HepG2 (cell line): Measurements from ENCODE around the gene VMO1. TPM values are rescaled to one million over a fixed set of nuclear protein-coding genes. Genes with fewer than 3 reads are reported as not detected.
A peak's percentile ranks its signal among the peaks of the same experiment; 100 is the strongest.

Experiments
- FOXK2 ChIP-seq: fragments of 450-650 bp; IDR thresholded peaks from 2 replicates; pipeline ENCODE4 v1.6.1; 2016
- HNRNPK ChIP-seq: fragments of 200-400 bp; formaldehyde crosslinking; IDR thresholded peaks from 2 replicates; pipeline ENCODE4 v1.6.1; 2018; ENCODE audit warnings: low read length, low read depth, moderate library complexity, mild to moderate bottlenecking; ENCODE audit not compliant: poor library complexity, severe bottlenecking
- KLF13 ChIP-seq: sonication (generic); formaldehyde crosslinking; IDR thresholded peaks from 2 replicates; pipeline ENCODE4 v1.4.0; 2020; ENCODE audit warnings: mild to moderate bottlenecking, missing genetic modification reagents
- MAZ ChIP-seq, 2 experiments: sonication (generic) in 1 of 2; formaldehyde crosslinking in 1 of 2; IDR thresholded peaks; 2 replicates each; pipeline versions ENCODE4 v1.5.0 to v1.6.1; 2012 to 2020; ENCODE audit warnings: low read depth in 2 of 2, mild to moderate bottlenecking in 2 of 2, borderline replicate concordance in 1 of 2, improper control_type of control experiment in 1 of 2, low read length in 1 of 2, missing genetic modification reagents in 1 of 2, moderate library complexity in 1 of 2
- TAF15 ChIP-seq: fragments of 200-400 bp; formaldehyde crosslinking; IDR thresholded peaks from one replicate; pipeline ENCODE4 v1.6.1; 2018; ENCODE audit warnings: mild to moderate bottlenecking, low read depth, low read length; ENCODE audit not compliant: poor library complexity, severe bottlenecking
- TMF1 ChIP-seq: sonication (generic); formaldehyde crosslinking; IDR thresholded peaks from 2 replicates; pipeline ENCODE4 v1.8.1; 2022; ENCODE audit warnings: low read depth, missing genetic modification reagents
- UBTF ChIP-seq: sonication (generic); formaldehyde crosslinking; IDR thresholded peaks from 2 replicates; pipeline ENCODE4 v1.4.0; 2020; ENCODE audit warnings: mild to moderate bottlenecking, missing genetic modification reagents
- ZHX2 ChIP-seq, 2 experiments: sonication (generic) in 1 of 2; formaldehyde crosslinking in 1 of 2; IDR thresholded peaks; 2 replicates each; pipeline versions ENCODE4 v1.6.1 to v1.9.0; 2014 to 2022; ENCODE audit warnings: antibody characterized with exemption in 1 of 2, borderline replicate concordance in 1 of 2, inconsistent platforms in 1 of 2, low read depth in 1 of 2, missing genetic modification reagents in 1 of 2
- ZNF235 ChIP-seq: sonication (generic); formaldehyde crosslinking; IDR thresholded peaks from 2 replicates; pipeline ENCODE4 v1.8.1; 2023; ENCODE audit warnings: mild to moderate bottlenecking, missing genetic modification reagents, borderline replicate concordance
- ZNF512B ChIP-seq: sonication (generic); formaldehyde crosslinking; IDR thresholded peaks from 2 replicates; pipeline ENCODE4 v1.5.1; 2020; ENCODE audit warnings: missing genetic modification reagents, mild to moderate bottlenecking, borderline replicate concordance
- ZNF615 ChIP-seq: sonication (generic); formaldehyde crosslinking; IDR thresholded peaks from 2 replicates; pipeline ENCODE4 v1.5.0; 2020; ENCODE audit warnings: mild to moderate bottlenecking, missing genetic modification reagents, borderline replicate concordance
- ZNF780A ChIP-seq: sonication (generic); formaldehyde crosslinking; IDR thresholded peaks from 2 replicates; pipeline ENCODE4 v1.8.0; 2022; ENCODE audit warnings: mild to moderate bottlenecking, missing genetic modification reagents, moderate library complexity
- ZNF879 ChIP-seq: sonication (generic); formaldehyde crosslinking; IDR thresholded peaks from 2 replicates; pipeline ENCODE4 v1.8.1; 2023; ENCODE audit warnings: missing genetic modification reagents
- polyA plus RNA-seq, 8 experiments: library from polyadenylated mRNA; depleted of rRNA in 3 of 8; stranded (reverse) in 7 of 8; unstranded in 1 of 8; fragments of >200 nt; fragmentation: Illumina TruSeq in 4 of 8; extraction: Trizol in 4 of 8; gene quantifications; 2 replicates each; pipeline versions ENCODE4 v1.2.1 to v1.2.3, GENCODE V29; 2011 to 2016; ENCODE audit warnings: low read depth in 4 of 8, missing spikeins in 1 of 8, mixed read lengths in 1 of 8; ENCODE audit not compliant: insufficient read depth in 1 of 8
- total RNA-seq, 5 experiments: library from RNA; depleted of rRNA; stranded (reverse); fragments of >200 nt; fragmentation: Illumina TruSeq; extraction: Trizol; gene quantifications; 2 replicates each; pipeline ENCODE4 v1.2.3, GENCODE V29; 2016; ENCODE audit warnings: low read depth in 1 of 5
- TF ChIP-seq, protein P1 (sequence below): sonication (generic); formaldehyde crosslinking; IDR thresholded peaks from 2 replicates; pipeline ENCODE4 v1.8.0; 2022; ENCODE audit warnings: missing genetic modification reagents, mild to moderate bottlenecking, borderline replicate concordance

The VMO1 gene
- total and polyA plus RNA-seq, 2 of the 13 experiments (the other 11 are each of a cell fraction or from before 2014, with no cell fraction given), result not detected

- TF ChIP-seq UBTF (peak; percentile 98), ZNF615 (CRISPR knock-in tag) (no peak), KLF13 (no peak), ZNF879 (0 out of 2 replicates have a peak, but pooled peaks have one; percentile 62), MAZ (IDR thresholded peaks at IDR 0.05; ENCODE audit: borderline replicate concordance, low read depth, low read length) (no peak), MAZ (CRISPR knock-in tag; IDR thresholded peaks at IDR 0.05; ENCODE audit: low read depth) (peak; percentile 72), ZHX2 (IDR thresholded peaks at IDR 0.05; ENCODE audit: low read depth) (no peak), ZHX2 (CRISPR knock-in tag; IDR thresholded peaks at IDR 0.05; ENCODE audit: borderline replicate concordance) (peak; percentile 53; the same call in 1 of the 2 replicates), TMF1 (CRISPR knock-in tag) (no peak; the same call in 1 of the 2 replicates), ZNF512B (no peak), HNRNPK (peak; percentile 81), ZNF235 (CRISPR knock-in tag) (0 out of 2 replicates have a peak, but pooled peaks have one; percentile 47), ZNF780A (peak; percentile 91; the same call in 1 of the 2 replicates), TAF15 (no peak), FOXK2 (no peak)
- TF ChIP-seq, protein P1, sequence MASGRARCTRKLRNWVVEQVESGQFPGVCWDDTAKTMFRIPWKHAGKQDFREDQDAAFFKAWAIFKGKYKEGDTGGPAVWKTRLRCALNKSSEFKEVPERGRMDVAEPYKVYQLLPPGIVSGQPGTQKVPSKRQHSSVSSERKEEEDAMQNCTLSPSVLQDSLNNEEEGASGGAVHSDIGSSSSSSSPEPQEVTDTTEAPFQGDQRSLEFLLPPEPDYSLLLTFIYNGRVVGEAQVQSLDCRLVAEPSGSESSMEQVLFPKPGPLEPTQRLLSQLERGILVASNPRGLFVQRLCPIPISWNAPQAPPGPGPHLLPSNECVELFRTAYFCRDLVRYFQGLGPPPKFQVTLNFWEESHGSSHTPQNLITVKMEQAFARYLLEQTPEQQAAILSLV (CRISPR knock-in tag), result peak; percentile 43; the same call in 1 of the 2 replicates
Measured at GRCh38 chr17:4789951-4790704, 4.0 kb upstream of the VMO1 start (continued).
